OCI-LY3 (cell line): ENCODE measurements around the gene ZNF761.
A peak's percentile ranks its signal among the peaks of the same experiment; 100 is the strongest.
"Not testable (repeated sequence)": the region's sequence is repeated elsewhere in the genome, so short reads cannot be mapped to it uniquely, and the experiment has no call there.

Source experiments
- H2AFZ ChIP-seq: fragments of 200-600, 300-600 bp; shearing (Covaris generic); 2 replicates; pipeline ENCODE4 v1.6.0; 2014; ENCODE audit warnings: antibody characterized with exemption, low read depth, low read length
- H3K27ac ChIP-seq: fragments of 200-600, 300-600 bp; sonication (generic); 2 replicates; pipeline ENCODE4 v1.5.1; 2014; ENCODE audit warnings: mild to moderate bottlenecking, low read length, moderate library complexity, mixed read lengths
- H3K27me3 ChIP-seq: fragments of 200-600, 300-600 bp; sonication (generic); 2 replicates; pipeline ENCODE4 v1.6.1; 2014; ENCODE audit warnings: low read depth, low read length, mixed read lengths
- H3K36me3 ChIP-seq: fragments of 200-600, 300-600 bp; sonication (generic); replicated peaks from 2 replicates; pipeline ENCODE3; 2014; ENCODE audit warnings: low read depth, low read length, mixed read lengths
- H3K4me1 ChIP-seq: fragments of 300-600, 200-600 bp; sonication (generic); 2 replicates; pipeline ENCODE4 v1.6.1; 2014; ENCODE audit warnings: low read length, mixed read lengths
- H3K4me2 ChIP-seq: fragments of 200-600, 300-600 bp; sonication (generic); 2 replicates; pipeline ENCODE4 v1.6.1; 2014; ENCODE audit warnings: low read length, mixed read lengths
- H3K4me3 ChIP-seq: fragments of 300-600, 200-600 bp; sonication (generic); 2 replicates; pipeline ENCODE4 v1.5.1; 2014; ENCODE audit warnings: antibody characterized with exemption, mild to moderate bottlenecking, low read length, moderate library complexity
- H3K79me2 ChIP-seq: fragments of 300-600, 200-600 bp; shearing (Covaris generic); 2 replicates; pipeline ENCODE4 v1.6.1; 2014; ENCODE audit warnings: mild to moderate bottlenecking, low read length, mixed read lengths
- H3K9ac ChIP-seq: fragments of 300-600, 200-600 bp; shearing (Covaris generic); 2 replicates; pipeline ENCODE4 v1.6.0; 2014; ENCODE audit warnings: mild to moderate bottlenecking, low read length, moderate library complexity
- H3K9me3 ChIP-seq: fragments of 200-600, 300-600 bp; shearing (Covaris generic); 2 replicates; pipeline ENCODE4 v1.6.1; 2014; ENCODE audit warnings: low read length, mixed read lengths; ENCODE audit not compliant: insufficient read depth
- H4K20me1 ChIP-seq: fragments of 200-600, 300-600 bp; sonication (generic); 2 replicates; pipeline ENCODE4 v1.6.1; 2016; ENCODE audit warnings: low read length, mixed read lengths; ENCODE audit not compliant: insufficient read depth
- CTCF ChIP-seq: fragments of 200-600, 300-600 bp; sonication (generic); IDR thresholded peaks from 2 replicates; pipeline ENCODE4 v1.5.1; 2014; ENCODE audit warnings: antibody characterized with exemption, low read length, low read depth
- EZH2phosphoT487 ChIP-seq: fragments of 200-600 bp; shearing (Covaris generic); IDR thresholded peaks from 2 replicates; pipeline ENCODE4 v1.6.1; 2018; ENCODE audit warnings: antibody characterized with exemption, mixed run types, low read depth

Gene ZNF761

DNA sequence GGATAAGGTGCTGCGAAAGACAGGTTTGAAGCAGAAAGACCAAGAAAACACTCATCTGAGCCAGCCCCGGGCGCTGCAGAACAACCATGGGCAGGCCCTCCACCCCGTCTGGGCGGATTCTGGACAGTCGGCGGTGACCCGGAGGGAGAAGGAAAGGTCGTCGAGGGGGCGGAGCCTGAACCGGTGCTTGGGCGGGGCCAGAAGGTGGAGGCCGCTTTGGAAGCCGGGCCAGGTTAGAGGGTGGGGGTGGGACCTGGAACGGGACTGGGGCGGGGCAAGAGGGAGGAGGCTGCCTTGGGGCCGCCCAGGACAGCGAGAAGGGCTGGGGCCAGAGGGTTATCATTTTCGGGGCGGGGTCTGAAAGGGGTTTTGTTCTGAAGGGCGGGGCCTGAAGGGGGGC is 41.8 kb upstream of the ZNF761 start:
- H4K20me1 ChIP-seq: no peaks in the 10 kb centered on the region
- no peaks in the 10 kb centered on the region; the same call in 1 of the 2 replicates for H3K79me2 ChIP-seq
- no peak for TF ChIP-seq CTCF
- no peak overlapping the region for H3K9ac ChIP-seq
- 0 out of 2 replicates have a peak, but pooled peaks cover 13% of the 10 kb centered on the region for H3K9me3 ChIP-seq
- no peak overlapping the region for H2AFZ ChIP-seq
- H3K36me3 ChIP-seq: no peaks in the 10 kb centered on the region
- H3K4me1 ChIP-seq: no peaks in the 10 kb centered on the region
- H3K27me3 ChIP-seq: no peaks in the 10 kb centered on the region
- H3K4me2 ChIP-seq: no peak overlapping the region
- no peak overlapping the region for H3K27ac ChIP-seq
- no peak overlapping the region for H3K4me3 ChIP-seq

DNA sequence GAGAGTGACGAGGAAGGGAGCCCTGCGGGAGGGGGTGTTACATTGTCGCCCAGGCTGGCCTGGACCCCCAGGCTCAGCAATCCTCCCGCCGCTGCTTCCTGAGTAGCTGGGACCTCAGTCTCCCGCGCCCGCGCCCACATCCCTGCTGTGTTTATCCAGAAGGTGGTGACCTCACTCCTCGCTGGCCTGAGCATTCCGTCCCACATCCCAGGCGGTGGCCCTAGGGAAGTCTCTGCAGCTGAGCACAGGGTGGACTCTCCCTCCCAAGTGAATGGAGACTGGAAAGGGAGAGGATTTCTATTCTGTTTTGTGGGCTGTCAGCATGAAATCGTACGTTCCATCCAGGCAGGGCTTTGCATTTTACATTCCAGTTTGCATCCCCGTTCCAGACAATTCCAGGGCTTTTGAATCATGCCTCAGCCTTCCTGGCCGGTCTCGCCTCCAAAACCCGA is 37.2 kb upstream of the ZNF761 start:
- H3K4me3 ChIP-seq: peak overlapping the region; percentile 86
- H3K4me2 ChIP-seq: peak overlapping the region; percentile 45
- H3K27me3 ChIP-seq: no peaks in the 10 kb centered on the region
- H3K9me3 ChIP-seq: 0 out of 2 replicates have a peak, but pooled peaks cover 8% of the 10 kb centered on the region
- peak overlapping the region; percentile 13; the same call in 1 of the 2 replicates for H3K9ac ChIP-seq
- no peaks in the 10 kb centered on the region for H4K20me1 ChIP-seq
- no peaks in the 10 kb centered on the region for H3K4me1 ChIP-seq
- H3K27ac ChIP-seq: no peak overlapping the region
- peaks cover 18% of the 10 kb centered on the region for H3K79me2 ChIP-seq
- no peak for TF ChIP-seq CTCF
- H2AFZ ChIP-seq: peak overlapping the region; percentile 83
- peaks cover 14% of the 10 kb centered on the region for H3K36me3 ChIP-seq

GRCh38 chr19:53394974-53395839 is 36.6 kb upstream of the ZNF761 start, which contains the start of gene ZNF765:
ZNF765 (plus strand) TSS chr19:53395149; CDS start chr19:53398016, 2,867 bp downstream.
- H3K4me2 ChIP-seq: peak within 1 kb of the TSS; percentile 81

DNA sequence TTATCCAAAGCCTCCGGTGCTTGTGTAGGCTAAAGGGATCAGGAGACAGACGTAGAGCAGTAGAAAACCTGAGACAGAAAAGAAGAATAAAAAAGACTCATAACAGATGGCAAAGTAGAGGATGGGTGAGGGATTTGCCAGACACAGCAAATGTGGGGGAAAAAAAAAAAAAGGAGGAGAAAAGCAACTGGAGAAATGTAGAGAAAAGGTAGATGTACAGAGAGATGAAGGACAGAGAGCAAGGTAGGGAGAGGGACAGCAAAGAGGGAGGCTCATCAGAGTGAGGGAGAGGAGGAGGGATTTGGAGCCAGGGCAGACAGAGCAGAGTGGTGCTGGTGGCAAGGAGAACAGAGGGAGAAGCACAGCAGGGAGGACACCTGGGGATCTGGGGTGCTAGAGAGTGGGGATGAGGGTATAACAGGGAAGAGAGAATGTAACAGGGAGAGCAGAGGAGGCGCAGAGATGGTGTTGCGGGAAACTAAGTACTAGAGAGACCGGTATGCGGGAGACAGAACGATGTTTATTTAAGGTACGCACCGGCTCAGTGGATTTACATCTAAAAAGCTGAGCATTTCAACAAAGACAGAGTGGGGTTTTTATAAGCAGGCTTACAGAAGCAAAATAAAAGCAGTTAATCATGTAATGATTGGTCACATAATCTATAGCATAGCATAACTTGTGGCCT is 35.8 kb upstream of the ZNF761 start:
- Histone ChIP-seq H3K4me3 (peak overlapping the region; percentile 86), H3K36me3 (peaks cover 27% of the 10 kb centered on the region), H3K9ac (peak overlapping the region; percentile 73), H3K79me2 (peaks cover 18% of the 10 kb centered on the region), H3K4me2 (peak overlapping the region; percentile 81)
- not testable (repeated sequence) for H4K20me1 ChIP-seq, H3K4me1 ChIP-seq, H3K27ac ChIP-seq, H2AFZ ChIP-seq, H3K9me3 ChIP-seq, H3K27me3 ChIP-seq

More at GRCh38 chr19:53394974-53395839, 36.6 kb upstream of the ZNF761 start, which contains the start of gene ZNF765:
- Histone ChIP-seq H2AFZ (peak within 1 kb of the TSS; percentile 83), H3K27me3 (no peaks in the 10 kb centered on the region), H3K4me1 (no peaks in the 10 kb centered on the region), H3K27ac (peak within 1 kb of the TSS; percentile 27), H3K9me3 (0 out of 2 replicates have a peak, but pooled peaks cover 5% of the 10 kb centered on the region), H3K4me3 (peak within 1 kb of the TSS; percentile 86), H3K79me2 (peaks cover 18% of the 10 kb centered on the region), H4K20me1 (no peaks in the 10 kb centered on the region), H3K9ac (peak within 1 kb of the TSS; percentile 73), H3K36me3 (peaks cover 20% of the 10 kb centered on the region)
- TF ChIP-seq CTCF (peak; percentile 44), EZH2phosphoT487 (no peak)
